HepG2 (cell line): ENCODE measurements around the gene USP34. TPM values are rescaled to one million over a fixed set of nuclear protein-coding genes. Genes with fewer than 3 reads are reported as not detected.

Experiments used
- CENPBD1 ChIP-seq: sonication (generic); formaldehyde crosslinking; IDR thresholded peaks from 2 replicates; pipeline ENCODE4 v1.8.0; 2022; ENCODE audit warnings: missing genetic modification reagents, low read depth, mild to moderate bottlenecking, borderline replicate concordance
- DPF2 ChIP-seq: sonication (generic); formaldehyde crosslinking; IDR thresholded peaks from 2 replicates; pipeline ENCODE4 v1.4.0; 2020; ENCODE audit warnings: mild to moderate bottlenecking, low read depth, missing genetic modification reagents, borderline replicate concordance
- ETS1 ChIP-seq: sonication (generic); formaldehyde crosslinking; IDR thresholded peaks from 2 replicates; pipeline ENCODE4 v1.4.0; 2020; ENCODE audit warnings: missing genetic modification reagents
- HMGXB3 ChIP-seq: sonication (generic); formaldehyde crosslinking; IDR thresholded peaks from 2 replicates; pipeline ENCODE4 v1.4.0; 2020; ENCODE audit warnings: missing genetic modification reagents, borderline replicate concordance
- IRF2 ChIP-seq: IDR thresholded peaks from 2 replicates; pipeline ENCODE4 v1.6.1; 2018; ENCODE audit warnings: missing genetic modification reagents, missing compliant biosample characterization
- MED1 ChIP-seq: sonication (generic); formaldehyde crosslinking; IDR thresholded peaks from 2 replicates; pipeline ENCODE4 v1.4.0; 2020; ENCODE audit warnings: missing genetic modification reagents
- MNT ChIP-seq: fragments of 450-650 bp; IDR thresholded peaks from 2 replicates; pipeline ENCODE4 v1.6.1; 2016
- NCOA2 ChIP-seq: sonication (generic); formaldehyde crosslinking; IDR thresholded peaks from 2 replicates; pipeline ENCODE4 v1.8.0; 2022; ENCODE audit warnings: inconsistent platforms
- NFE2L1 ChIP-seq: sonication (generic); formaldehyde crosslinking; IDR thresholded peaks from 2 replicates; pipeline ENCODE4 v1.4.0; 2020; ENCODE audit warnings: missing genetic modification reagents, mild to moderate bottlenecking, borderline replicate concordance
- PTBP1 ChIP-seq: fragments of 200-400 bp; formaldehyde crosslinking; IDR thresholded peaks from 2 replicates; pipeline ENCODE4 v1.6.1; 2018; ENCODE audit warnings: low read length, low read depth; ENCODE audit not compliant: poor library complexity, severe bottlenecking
- RXRA ChIP-seq: sonication (generic); formaldehyde crosslinking; IDR thresholded peaks from 2 replicates; pipeline ENCODE4 v1.5.1; 2020; ENCODE audit warnings: missing genetic modification reagents
- SMAD3 ChIP-seq: sonication (generic); formaldehyde crosslinking; IDR thresholded peaks from 2 replicates; pipeline ENCODE4 v1.4.0; 2020; ENCODE audit warnings: missing genetic modification reagents
- TMF1 ChIP-seq: sonication (generic); formaldehyde crosslinking; IDR thresholded peaks from 2 replicates; pipeline ENCODE4 v1.8.1; 2022; ENCODE audit warnings: low read depth, missing genetic modification reagents
- ZBTB20 ChIP-seq: sonication (generic); formaldehyde crosslinking; IDR thresholded peaks from 2 replicates; pipeline ENCODE4 v1.8.1; 2023; ENCODE audit warnings: missing genetic modification reagents, low read depth, mild to moderate bottlenecking, borderline replicate concordance
- ZBTB7A ChIP-seq: sonication (generic); formaldehyde crosslinking; IDR thresholded peaks from 2 replicates; pipeline ENCODE4 v1.8.0; 2022; ENCODE audit warnings: mild to moderate bottlenecking, missing genetic modification reagents
- ZNF136 ChIP-seq: sonication (generic); formaldehyde crosslinking; IDR thresholded peaks from 2 replicates; pipeline ENCODE4 v1.8.1; 2022; ENCODE audit warnings: low read depth, mild to moderate bottlenecking, moderate library complexity, missing genetic modification reagents
- ZNF296 ChIP-seq: sonication (generic); formaldehyde crosslinking; conservative IDR thresholded peaks from 2 replicates; pipeline ENCODE4 v1.5.0; 2020; ENCODE audit warnings: mild to moderate bottlenecking, missing genetic modification reagents
- ZNF446 ChIP-seq: sonication (generic); formaldehyde crosslinking; IDR thresholded peaks from 2 replicates; pipeline ENCODE4 v1.5.0; 2020; ENCODE audit warnings: mild to moderate bottlenecking, missing genetic modification reagents
- ZNF513 ChIP-seq: sonication (generic); formaldehyde crosslinking; conservative IDR thresholded peaks from 2 replicates; pipeline ENCODE4 v1.5.0; 2020; ENCODE audit warnings: missing genetic modification reagents
- ZNF549 ChIP-seq: sonication (generic); formaldehyde crosslinking; IDR thresholded peaks from 2 replicates; pipeline ENCODE4 v1.5.0; 2020; ENCODE audit warnings: missing genetic modification reagents
- ZNF766 ChIP-seq: sonication (generic); formaldehyde crosslinking; IDR thresholded peaks from 2 replicates; pipeline ENCODE4 v1.5.0; 2020; ENCODE audit warnings: missing genetic modification reagents, borderline replicate concordance
- polyA plus RNA-seq, 8 experiments: library from polyadenylated mRNA; depleted of rRNA in 3 of 8; stranded (reverse) in 7 of 8; unstranded in 1 of 8; fragments of >200 nt; fragmentation: Illumina TruSeq in 4 of 8; extraction: Trizol in 4 of 8; gene quantifications; 2 replicates each; pipeline versions ENCODE4 v1.2.1 to v1.2.3, GENCODE V29; 2011 to 2016; ENCODE audit warnings: low read depth in 4 of 8, missing spikeins in 1 of 8, mixed read lengths in 1 of 8; ENCODE audit not compliant: insufficient read depth in 1 of 8
- total RNA-seq, 5 experiments: library from RNA; depleted of rRNA; stranded (reverse); fragments of >200 nt; fragmentation: Illumina TruSeq; extraction: Trizol; gene quantifications; 2 replicates each; pipeline ENCODE4 v1.2.3, GENCODE V29; 2016; ENCODE audit warnings: low read depth in 1 of 5

The USP34 gene
- total and polyA plus RNA-seq, 2 of the 13 experiments (the other 11 are each of a cell fraction or from before 2014, with no cell fraction given), result 99.2 to 100 TPM

- TF ChIP-seq HMGXB3 (peak; percentile 70; the same call in 1 of the 2 replicates), NCOA2 (CRISPR knock-in tag) (peak; percentile 33; the same call in 1 of the 2 replicates), ETS1 (CRISPR knock-in tag) (no peak), ZNF766 (no peak), ZNF549 (CRISPR knock-in tag) (no peak), NFE2L1 (CRISPR knock-in tag) (no peak), DPF2 (CRISPR knock-in tag) (0 out of 2 replicates have a peak, but pooled peaks have one; percentile 34), MNT (peak; percentile 18; the same call in 1 of the 2 replicates), ZNF513 (CRISPR knock-in tag) (no peak), MED1 (CRISPR knock-in tag) (0 out of 2 replicates have a peak, but pooled peaks have one; percentile 53), PTBP1 (no peak), RXRA (CRISPR knock-in tag) (no peak), TMF1 (no peak), IRF2 (CRISPR knock-in tag) (peak; percentile 79), ZBTB20 (CRISPR knock-in tag) (0 out of 2 replicates have a peak, but pooled peaks have one; percentile 24), ZBTB7A (CRISPR knock-in tag) (no peak), ZNF136 (no peak), ZNF446 (no peak), CENPBD1 (no peak), ZNF296 (CRISPR knock-in tag) (no peak), SMAD3 (peak; percentile 55)
These were observed 27.4 kb downstream of the USP34 start (continued) for GRCh38 chr2:61443342-61444041.
